Measurements from ENCODE around the gene PLA2G2D. TPM values are rescaled to one million over a fixed set of nuclear protein-coding genes. Genes with fewer than 3 reads are reported as not detected.

The PLA2G2D gene
- total RNA-seq, 4 donors from 2014 or later = not detected

GRCh38 chr1:20165522-20165951 is 46.2 kb upstream of the PLA2G2D start:
- WGBS = 86% methylated on average over 16 of the region's 16 CpGs
- no peak overlapping the region for H3K27ac ChIP-seq (replicated peaks in 1 of 4)
- H3K4me3 ChIP-seq = no peak overlapping the region
- H3K4me1 ChIP-seq = peaks cover 0 to 24% (median 20%) of the 10 kb centered on the region in 4 donors
- H3K9me3 ChIP-seq = peaks cover 0 to 17% (median 9%) of the 10 kb centered on the region in 4 donors
- intact Hi-C loops (cut with DNase I) = no loop called here
- H3K36me3 ChIP-seq = no peaks in the 10 kb centered on the region
- no peaks in the 10 kb centered on the region for H3K27me3 ChIP-seq
- no peak for DNase-seq (ENCODE audit: extremely low spot score)
- TF ChIP-seq CTCF (IDR thresholded peaks at IDR 0.05) (peak; percentile 16 to 28 (median 24)), EP300 (IDR thresholded peaks at IDR 0.05) (no peak), POLR2A (IDR thresholded peaks at IDR 0.05; ENCODE audit: low read depth) (no peak)

GRCh38 chr1:20164694-20165202 is 45.4 kb upstream of the PLA2G2D start:
- TF ChIP-seq POLR2AphosphoS5 (IDR thresholded peaks at IDR 0.05) = no peak
- TF ChIP-seq EP300 (IDR thresholded peaks at IDR 0.05) = no peak
- TF ChIP-seq POLR2A (IDR thresholded peaks at IDR 0.05; ENCODE audit: low read depth) = no peak
- no peak for TF ChIP-seq CTCF (IDR thresholded peaks at IDR 0.05)
- DNase-seq (ENCODE audit: extremely low spot score) = no peak
- peak overlapping the region in 1 of 4 donors; percentile 26 for H3K27ac ChIP-seq (replicated peaks in 1 of 4)
- H3K4me3 ChIP-seq = no peak overlapping the region
- peaks cover 0 to 24% (median 20%) of the 10 kb centered on the region in 4 donors for H3K4me1 ChIP-seq
- intact Hi-C loops (cut with DNase I) = no loop called here
- H3K36me3 ChIP-seq = no peaks in the 10 kb centered on the region
- H3K27me3 ChIP-seq = no peaks in the 10 kb centered on the region
- H3K9me3 ChIP-seq = peaks cover 0 to 25% (median 17%) of the 10 kb centered on the region in 4 donors
- 59% methylated on average over 15 of the region's 15 CpGs for WGBS

- Histone ChIP-seq H3K4me3 (no peak overlapping the region), H3K27me3 (no peaks in the 10 kb centered on the region), H3K9me3 (peaks cover 0 to 38% (median 28%) of the 10 kb centered on the region in 4 donors), H3K4me1 (peaks cover 0 to 9% (median 5%) of the 10 kb centered on the region in 4 donors), H3K27ac (replicated peaks in 1 of 4) (no peak overlapping the region), H3K36me3 (no peaks in the 10 kb centered on the region)
- TF ChIP-seq POLR2A (IDR thresholded peaks at IDR 0.05; ENCODE audit: low read depth) (no peak), POLR2AphosphoS5 (IDR thresholded peaks at IDR 0.05) (no peak), CTCF (IDR thresholded peaks at IDR 0.05) (no peak), EP300 (IDR thresholded peaks at IDR 0.05) (no peak)
- intact Hi-C loops (cut with DNase I) = no loop called here
- WGBS = 90% methylated on average over 1 of the region's 1 CpG
- DNase-seq (ENCODE audit: extremely low spot score) = no peak
Measured at GRCh38 chr1:20160034-20160433, 40.7 kb upstream of the PLA2G2D start.

DNA sequence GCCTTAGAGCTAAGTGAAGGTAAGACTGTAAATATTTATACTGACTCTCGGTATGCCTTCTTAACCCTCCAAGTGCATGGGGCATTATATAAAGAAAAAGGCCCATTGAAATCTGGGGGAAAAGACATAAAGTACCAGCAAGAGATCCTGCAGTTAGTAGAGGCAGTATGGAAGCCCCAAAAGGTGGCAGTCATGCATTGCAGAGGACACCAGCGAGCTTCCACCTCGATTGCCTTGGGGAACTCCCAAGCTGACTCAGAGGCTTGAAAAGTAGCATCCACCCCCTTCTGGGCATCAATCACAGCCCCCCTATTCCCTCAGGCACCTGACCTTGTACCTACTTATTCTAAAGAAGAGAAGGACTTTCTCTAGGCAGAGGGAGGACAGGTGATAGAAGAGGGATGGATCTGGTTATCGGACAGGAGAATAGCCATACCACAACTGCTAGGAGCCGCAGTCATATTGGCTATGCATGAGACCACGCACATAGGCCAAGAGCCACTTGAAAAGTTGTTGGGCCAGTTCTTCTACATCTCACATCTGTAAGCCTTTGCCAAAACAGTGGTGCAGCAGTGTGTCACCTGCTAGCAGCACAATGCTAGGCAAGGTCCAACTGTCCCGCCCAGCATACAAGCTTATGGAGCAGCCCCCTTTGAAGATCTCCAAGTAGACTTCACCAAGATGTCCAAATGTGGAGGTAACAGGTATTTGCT is 39.2 kb upstream of the PLA2G2D start:
- no peaks in the 10 kb centered on the region for H3K36me3 ChIP-seq
- H3K27ac ChIP-seq (replicated peaks in 1 of 4) = no peak overlapping the region
- WGBS = 65% methylated on average over 3 of the region's 7 CpGs
- no peaks in the 10 kb centered on the region for H3K27me3 ChIP-seq
- peaks cover 0 to 5% (median 2%) of the 10 kb centered on the region in 4 donors for H3K4me1 ChIP-seq
- peaks cover 0 to 38% (median 28%) of the 10 kb centered on the region in 4 donors for H3K9me3 ChIP-seq
- no peak overlapping the region for H3K4me3 ChIP-seq
- DNase-seq (ENCODE audit: extremely low spot score) = no peak
- intact Hi-C loops (cut with DNase I) = no loop called here
- TF ChIP-seq POLR2A (IDR thresholded peaks at IDR 0.05; ENCODE audit: low read depth) = no peak
- TF ChIP-seq CTCF (IDR thresholded peaks at IDR 0.05) = no peak
- TF ChIP-seq EP300 (IDR thresholded peaks at IDR 0.05) = no peak
- no peak for TF ChIP-seq POLR2AphosphoS5 (IDR thresholded peaks at IDR 0.05)

All from esophagus muscularis mucosa (tissue), 4 donors.